NB4 (cell line): Measurements from ENCODE around the gene KPTN.

ENCODE experiments used
- DNase-seq: peaks from one replicate; pipeline ENCODE4 v3.0.0; 2010; ENCODE audit warnings: low read depth
- H3K4me3 ChIP-seq: one replicate; pipeline ENCODE4 v1.5.1; 2011; ENCODE audit warnings: mild to moderate bottlenecking, low read depth, low read length, moderate library complexity
- MAX ChIP-seq: IDR thresholded peaks from 2 replicates; pipeline ENCODE4 v1.6.1; 2011; ENCODE audit warnings: low read depth, low read length
- MYC ChIP-seq: IDR thresholded peaks from 2 replicates; pipeline ENCODE4 v1.6.1; 2011; ENCODE audit warnings: low read depth, low read length
- POLR2A ChIP-seq: IDR thresholded peaks from 2 replicates; pipeline ENCODE4 v1.6.1; 2011; ENCODE audit warnings: mild to moderate bottlenecking; ENCODE audit not compliant: insufficient read length; ENCODE audit errors: extremely low read depth
- TF ChIP-seq, protein P1 (sequence below): IDR thresholded peaks from one replicate; pipeline ENCODE4 v1.5.1; 2012; ENCODE audit warnings: low read depth, low read length

KPTN gene

GRCh38 chr19:47432499-47432898 is 51.5 kb downstream of the KPTN start:
- H3K4me3 ChIP-seq, result no peak overlapping the region
- no peak for DNase-seq

DNA sequence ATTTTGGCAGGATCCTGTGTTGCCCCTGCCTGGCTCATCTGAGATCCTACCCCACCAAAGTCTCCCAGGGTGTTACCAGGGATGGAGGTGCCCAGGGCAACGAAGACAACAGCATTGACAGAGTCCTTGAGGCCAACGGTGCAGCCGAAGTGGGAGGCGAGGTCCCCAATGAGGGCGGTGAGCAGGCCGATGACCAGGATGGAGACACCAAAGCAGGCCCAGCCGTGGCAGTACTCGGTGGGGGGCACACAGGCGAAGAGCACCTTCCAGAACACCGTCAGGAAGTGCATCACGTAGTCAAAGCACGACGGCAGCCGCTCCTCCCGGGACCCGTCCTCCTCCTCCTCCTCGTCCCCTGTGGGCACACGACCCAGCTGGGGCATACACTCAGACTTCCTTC is 51.9 kb downstream of the KPTN start:
- TF ChIP-seq, protein P1, sequence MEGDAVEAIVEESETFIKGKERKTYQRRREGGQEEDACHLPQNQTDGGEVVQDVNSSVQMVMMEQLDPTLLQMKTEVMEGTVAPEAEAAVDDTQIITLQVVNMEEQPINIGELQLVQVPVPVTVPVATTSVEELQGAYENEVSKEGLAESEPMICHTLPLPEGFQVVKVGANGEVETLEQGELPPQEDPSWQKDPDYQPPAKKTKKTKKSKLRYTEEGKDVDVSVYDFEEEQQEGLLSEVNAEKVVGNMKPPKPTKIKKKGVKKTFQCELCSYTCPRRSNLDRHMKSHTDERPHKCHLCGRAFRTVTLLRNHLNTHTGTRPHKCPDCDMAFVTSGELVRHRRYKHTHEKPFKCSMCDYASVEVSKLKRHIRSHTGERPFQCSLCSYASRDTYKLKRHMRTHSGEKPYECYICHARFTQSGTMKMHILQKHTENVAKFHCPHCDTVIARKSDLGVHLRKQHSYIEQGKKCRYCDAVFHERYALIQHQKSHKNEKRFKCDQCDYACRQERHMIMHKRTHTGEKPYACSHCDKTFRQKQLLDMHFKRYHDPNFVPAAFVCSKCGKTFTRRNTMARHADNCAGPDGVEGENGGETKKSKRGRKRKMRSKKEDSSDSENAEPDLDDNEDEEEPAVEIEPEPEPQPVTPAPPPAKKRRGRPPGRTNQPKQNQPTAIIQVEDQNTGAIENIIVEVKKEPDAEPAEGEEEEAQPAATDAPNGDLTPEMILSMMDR, result no peak
- TF ChIP-seq MAX, result no peak
- TF ChIP-seq POLR2A, result no peak
- 0 out of 2 replicates have a peak, but pooled peaks have one; percentile 2 for TF ChIP-seq MYC
- H3K4me3 ChIP-seq, result no peak overlapping the region
- DNase-seq, result no peak

More at GRCh38 chr19:47432499-47432898, 51.5 kb downstream of the KPTN start:
- TF ChIP-seq, protein P1, result no peak
- TF ChIP-seq MYC, result 0 out of 2 replicates have a peak, but pooled peaks have one; percentile 1

- TF ChIP-seq, protein P1, result no peak
- DNase-seq, result peak; percentile 78
- H3K4me3 ChIP-seq, result no peak overlapping the region
Observed at GRCh38 chr19:47430041-47430802, 53.8 kb downstream of the KPTN start.

- H3K4me3 ChIP-seq, result no peak overlapping the region
- DNase-seq, result peak; percentile 48
- TF ChIP-seq MYC (no peak), MAX (no peak), POLR2A (no peak)
- TF ChIP-seq, protein P1, result no peak
Observed at GRCh38 chr19:47429140-47429793, 54.8 kb downstream of the KPTN start.

DNA sequence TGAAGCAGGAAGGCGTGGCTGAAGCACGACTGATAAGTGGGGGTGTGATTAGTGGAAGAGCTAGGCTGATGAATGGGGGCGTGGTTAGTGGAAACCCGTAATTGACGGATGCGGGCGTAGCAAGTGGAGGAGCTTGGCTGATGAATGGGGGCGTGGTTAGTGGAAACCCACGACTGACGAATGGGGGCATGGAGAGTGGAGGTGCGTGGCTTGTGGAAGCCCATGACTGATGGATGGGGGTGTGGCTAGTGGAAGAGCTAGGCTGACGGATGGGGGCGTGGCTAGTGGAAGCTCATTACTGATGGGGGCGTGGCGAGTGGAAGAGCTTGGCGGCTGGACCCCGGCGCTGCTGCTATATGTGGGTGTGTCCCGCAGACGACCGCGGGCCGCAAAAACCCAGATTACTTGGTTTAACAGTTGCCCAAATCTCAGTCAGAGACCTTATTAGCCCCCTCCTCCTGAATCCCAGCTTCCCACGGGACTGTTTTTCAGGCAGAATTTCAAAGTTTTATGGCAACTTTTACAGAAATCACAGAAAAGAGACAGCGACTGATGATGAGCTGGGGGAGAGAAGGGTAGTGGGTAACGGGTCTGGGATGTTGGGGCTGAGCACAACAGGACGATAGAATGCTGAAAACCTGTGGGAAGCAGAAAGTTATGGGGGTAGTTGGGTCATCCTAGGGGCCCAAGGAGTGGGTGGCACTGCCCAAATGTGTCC is 55.7 kb downstream of the KPTN start:
- H3K4me3 ChIP-seq, result no peak overlapping the region
- DNase-seq, result peak; percentile 99
- TF ChIP-seq, protein P1, result no peak
- no peak for TF ChIP-seq POLR2A
- no peak for TF ChIP-seq MYC
- TF ChIP-seq MAX, result peak; percentile 76
